Measurements from ENCODE around the gene THAP4.

The THAP4 gene

DNA sequence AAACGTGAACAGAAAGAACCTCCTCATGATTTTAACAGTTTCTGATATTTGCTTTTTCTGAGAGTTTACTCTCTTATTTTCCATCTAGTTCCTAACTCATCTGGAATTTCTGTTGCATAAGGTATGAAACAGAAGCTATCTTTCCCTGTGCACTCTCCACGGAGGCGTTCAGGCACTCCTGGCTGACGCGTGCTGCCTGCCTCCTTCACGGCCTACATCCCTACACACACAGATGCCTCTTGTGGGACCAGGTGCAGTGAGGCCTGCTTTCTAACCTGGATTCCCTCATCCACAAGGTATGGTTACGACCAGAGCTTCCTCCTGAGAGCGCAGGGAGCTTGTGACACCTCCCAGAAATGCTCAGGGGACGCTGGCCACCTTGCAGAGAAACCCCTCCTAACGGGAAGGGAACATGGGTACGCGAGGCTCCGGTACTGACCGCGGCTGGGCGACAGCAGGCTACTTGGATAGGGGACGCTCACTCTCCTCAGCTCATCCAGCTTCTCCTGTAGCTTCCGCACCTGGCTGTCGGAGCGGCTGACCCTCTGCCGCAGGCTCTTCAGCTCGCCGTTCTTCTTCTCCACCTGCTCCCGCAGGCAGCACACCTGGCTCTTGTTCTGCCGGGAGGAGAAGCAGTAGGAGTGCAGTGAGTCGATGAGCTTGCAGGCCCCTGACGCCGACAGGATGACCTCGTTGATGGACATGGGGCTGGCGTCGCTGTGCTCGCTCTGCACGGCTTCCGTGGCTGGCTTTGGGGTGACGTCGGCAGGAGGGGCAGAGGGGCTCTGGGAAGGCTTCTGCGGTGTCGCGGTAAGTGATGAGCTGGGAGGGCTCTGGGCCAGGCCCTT lies 4.3 kb downstream of the THAP4 start:
- no peak for DNase-seq
- Histone ChIP-seq H3K27me3 (ENCODE audit: insufficient read depth, low read depth, severe bottlenecking) (no peaks in the 10 kb centered on the region), H3K36me3 (peaks cover 52% of the 10 kb centered on the region), H3K27ac (no peak overlapping the region), H3K4me3 (ENCODE audit: low read depth, low read length) (no peak overlapping the region), H3K9me3 (ENCODE audit: severe bottlenecking) (no peaks in the 10 kb centered on the region)
- TF ChIP-seq, protein P1, sequence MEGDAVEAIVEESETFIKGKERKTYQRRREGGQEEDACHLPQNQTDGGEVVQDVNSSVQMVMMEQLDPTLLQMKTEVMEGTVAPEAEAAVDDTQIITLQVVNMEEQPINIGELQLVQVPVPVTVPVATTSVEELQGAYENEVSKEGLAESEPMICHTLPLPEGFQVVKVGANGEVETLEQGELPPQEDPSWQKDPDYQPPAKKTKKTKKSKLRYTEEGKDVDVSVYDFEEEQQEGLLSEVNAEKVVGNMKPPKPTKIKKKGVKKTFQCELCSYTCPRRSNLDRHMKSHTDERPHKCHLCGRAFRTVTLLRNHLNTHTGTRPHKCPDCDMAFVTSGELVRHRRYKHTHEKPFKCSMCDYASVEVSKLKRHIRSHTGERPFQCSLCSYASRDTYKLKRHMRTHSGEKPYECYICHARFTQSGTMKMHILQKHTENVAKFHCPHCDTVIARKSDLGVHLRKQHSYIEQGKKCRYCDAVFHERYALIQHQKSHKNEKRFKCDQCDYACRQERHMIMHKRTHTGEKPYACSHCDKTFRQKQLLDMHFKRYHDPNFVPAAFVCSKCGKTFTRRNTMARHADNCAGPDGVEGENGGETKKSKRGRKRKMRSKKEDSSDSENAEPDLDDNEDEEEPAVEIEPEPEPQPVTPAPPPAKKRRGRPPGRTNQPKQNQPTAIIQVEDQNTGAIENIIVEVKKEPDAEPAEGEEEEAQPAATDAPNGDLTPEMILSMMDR (IDR thresholded peaks at IDR 0.05; ENCODE audit: low read depth, low read length), result no peak

DNA sequence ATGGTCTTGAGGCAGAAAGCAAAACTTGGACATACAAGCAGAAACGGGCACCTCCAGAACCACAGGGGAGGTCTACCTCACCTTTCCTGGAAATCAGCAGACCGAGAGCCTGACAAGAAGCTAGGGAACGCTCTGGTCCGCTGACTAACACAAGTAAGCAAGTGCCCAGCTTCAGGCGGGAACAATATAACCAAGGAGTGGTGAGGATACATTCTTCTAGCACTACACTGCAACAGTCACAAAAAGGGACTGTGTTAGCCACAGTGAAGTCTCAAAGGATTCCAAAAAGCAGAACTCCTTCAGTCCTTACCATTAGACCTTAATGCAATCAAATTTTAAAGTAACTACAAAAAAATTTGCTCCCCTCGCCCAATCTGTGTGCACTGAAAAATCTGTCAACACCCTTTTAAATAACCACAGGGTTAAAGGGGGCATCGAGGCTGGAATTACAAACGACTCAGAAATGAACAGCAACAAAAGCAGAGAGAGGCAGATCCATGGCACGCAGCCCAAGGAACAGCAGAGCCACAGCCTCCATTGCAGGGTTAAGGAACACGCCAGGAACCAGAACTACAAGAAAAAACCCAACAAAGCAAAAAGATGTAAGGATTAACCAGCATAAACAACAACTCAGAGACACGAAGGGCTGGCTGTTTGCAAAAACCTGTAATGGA lies 7.1 kb downstream of the THAP4 start:
- TF ChIP-seq, protein P1 (IDR thresholded peaks at IDR 0.05; ENCODE audit: low read depth, low read length), result no peak
- H3K27me3 ChIP-seq (ENCODE audit: insufficient read depth, low read depth, severe bottlenecking), result no peaks in the 10 kb centered on the region
- DNase-seq, result no peak
- no peak overlapping the region for H3K4me3 ChIP-seq (ENCODE audit: low read depth, low read length)
- H3K9me3 ChIP-seq (ENCODE audit: severe bottlenecking), result no peaks in the 10 kb centered on the region
- no peak overlapping the region for H3K27ac ChIP-seq
- peaks cover 52% of the 10 kb centered on the region for H3K36me3 ChIP-seq

DNA sequence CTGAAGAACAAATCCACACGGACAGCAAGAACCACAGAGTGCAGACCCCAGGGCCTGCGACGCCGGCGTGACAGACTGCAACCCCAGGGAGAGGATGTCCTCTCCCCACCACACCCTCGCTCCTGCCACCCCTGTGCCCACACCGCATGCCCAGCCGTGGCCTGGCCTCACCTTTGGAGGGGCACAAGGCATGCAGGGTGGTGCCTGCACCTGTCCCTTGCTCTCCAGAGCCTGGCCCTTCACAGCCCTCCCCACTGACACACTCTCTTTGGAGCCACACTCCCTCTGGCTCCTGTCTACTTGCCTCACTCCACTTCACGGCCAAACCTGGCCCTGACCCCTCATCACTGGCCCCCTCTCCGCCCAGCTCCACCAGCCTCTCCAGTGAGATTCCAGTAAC lies 9.3 kb downstream of the THAP4 start:
- Histone ChIP-seq H3K27ac (no peak overlapping the region), H3K36me3 (peaks cover 29% of the 10 kb centered on the region)
- TF ChIP-seq, protein P1 (IDR thresholded peaks at IDR 0.05; ENCODE audit: low read depth, low read length), result no peak

DNA sequence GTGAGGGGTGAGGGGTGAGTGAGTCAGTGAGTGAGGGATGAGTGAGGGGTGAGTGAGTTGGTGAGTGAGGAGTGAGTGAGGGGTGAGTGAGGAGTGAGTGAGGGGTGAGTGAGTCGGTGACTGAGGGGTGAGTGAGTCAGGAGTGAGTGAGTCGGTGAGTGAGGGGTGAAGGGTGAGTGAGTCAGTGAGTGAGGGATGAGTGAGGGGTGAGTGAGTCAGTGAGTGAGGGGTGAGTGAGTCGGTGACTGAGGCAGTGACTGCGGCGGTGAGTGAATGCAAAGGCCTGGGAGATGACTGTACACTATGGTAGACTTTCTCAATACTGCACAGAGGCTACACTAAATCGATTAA lies 16.6 kb downstream of the THAP4 start:
- DNase-seq, result no peak
- Histone ChIP-seq H3K36me3 (peaks cover 4% of the 10 kb centered on the region), H3K4me3 (ENCODE audit: low read depth, low read length) (no peak overlapping the region), H3K9me3 (ENCODE audit: severe bottlenecking) (no peaks in the 10 kb centered on the region), H3K27me3 (ENCODE audit: insufficient read depth, low read depth, severe bottlenecking) (no peaks in the 10 kb centered on the region), H3K27ac (no peak overlapping the region)
- TF ChIP-seq, protein P1 (IDR thresholded peaks at IDR 0.05; ENCODE audit: low read depth, low read length), result no peak

More for the DNA sequence above, 9.3 kb downstream of the THAP4 start:
- Histone ChIP-seq H3K4me3 (ENCODE audit: low read depth, low read length) (no peak overlapping the region), H3K9me3 (ENCODE audit: severe bottlenecking) (no peaks in the 10 kb centered on the region), H3K27me3 (ENCODE audit: insufficient read depth, low read depth, severe bottlenecking) (no peaks in the 10 kb centered on the region)
- DNase-seq, result no peak

DNA sequence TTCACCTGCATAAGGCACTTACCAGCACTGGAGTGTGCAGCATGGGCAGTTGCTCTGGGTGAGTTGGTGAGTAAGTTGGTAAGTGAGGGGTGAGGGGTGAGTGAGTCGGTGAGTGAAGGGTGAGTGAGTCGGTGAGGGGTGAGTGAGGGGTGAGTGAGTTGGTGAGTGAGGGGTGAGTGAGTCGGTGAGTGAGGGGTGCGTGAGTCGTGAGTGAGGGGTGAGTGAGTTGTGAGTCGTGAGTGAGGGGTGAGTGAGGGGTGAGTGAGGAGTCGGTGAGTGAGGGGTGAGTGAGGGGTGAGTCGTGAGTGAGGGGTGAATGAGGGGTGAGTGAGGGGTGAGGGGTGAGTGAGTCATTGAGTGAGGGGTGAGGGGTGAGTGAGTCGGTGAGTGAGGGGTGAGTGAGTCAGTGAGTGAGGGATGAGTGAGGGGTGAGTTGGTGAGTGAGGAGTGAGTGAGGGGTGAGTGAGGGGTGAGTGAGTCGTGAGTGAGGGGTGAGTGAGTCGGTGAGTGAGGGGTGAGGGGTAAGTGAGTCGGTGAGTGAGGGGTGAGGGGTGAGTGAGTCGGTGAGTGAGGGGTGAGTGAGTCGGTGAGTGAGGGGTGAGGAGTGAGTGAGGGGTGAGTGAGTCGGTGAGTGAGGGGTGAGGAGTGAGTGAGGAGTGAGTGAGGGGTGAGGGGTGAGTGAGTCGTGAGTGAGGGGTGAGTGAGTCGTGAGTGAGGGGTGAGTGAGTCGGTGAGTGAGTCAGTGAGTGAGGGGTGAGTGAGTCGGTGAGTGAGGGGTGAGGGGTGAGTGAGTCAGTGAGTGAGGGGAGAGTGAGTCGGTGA lies 17.1 kb downstream of the THAP4 start:
- H3K4me3 ChIP-seq (ENCODE audit: low read depth, low read length), result no peak overlapping the region
- TF ChIP-seq, protein P1 (IDR thresholded peaks at IDR 0.05; ENCODE audit: low read depth, low read length), result no peak
- no peaks in the 10 kb centered on the region for H3K9me3 ChIP-seq (ENCODE audit: severe bottlenecking)
- no peak overlapping the region for H3K27ac ChIP-seq
- peaks cover 4% of the 10 kb centered on the region for H3K36me3 ChIP-seq
- no peaks in the 10 kb centered on the region for H3K27me3 ChIP-seq (ENCODE audit: insufficient read depth, low read depth, severe bottlenecking)
- DNase-seq, result no peak

All from WERI-Rb-1 (cell line).